Cardiac muscle cell (in vitro differentiated cells and primary cell): ENCODE data around the gene SLC25A29. TPM values are rescaled to one million over a fixed set of nuclear protein-coding genes. Genes with fewer than 3 reads are reported as not detected.
A peak's percentile ranks its signal among the peaks of the same experiment; 100 is the strongest.
"Not testable (repeated sequence)": the region's sequence is repeated elsewhere in the genome, so short reads cannot be mapped to it uniquely, and the experiment has no call there.

Experiments used
- DNase-seq, 2 donors: peaks; one replicate each; pipeline versions ENCODE4 v3.0.0 to v3.0.0-alpha.2; 2010 to 2017; ENCODE audit warnings: low read depth in 1 of 2, low spot score in 1 of 2
- H3K27ac ChIP-seq: fragments of 200-600 bp; sonication (generic); 2 replicates; pipeline ENCODE4 v1.5.1; 2016
- H3K27me3 ChIP-seq: fragments of 200-600 bp; sonication (generic); 2 replicates; pipeline ENCODE4 v1.6.0; 2016; ENCODE audit warnings: control low read depth
- H3K36me3 ChIP-seq: fragments of 200-600 bp; sonication (generic); 2 replicates; pipeline ENCODE4 v1.5.1; 2016; ENCODE audit warnings: control low read depth
- H3K4me1 ChIP-seq: fragments of 200-600 bp; sonication (generic); 2 replicates; pipeline ENCODE4 v1.8.1; 2017; ENCODE audit warnings: low read depth, mild to moderate bottlenecking, mixed run types
- H3K4me3 ChIP-seq: fragments of 200-600 bp; sonication (generic); 2 replicates; pipeline ENCODE4 v1.5.1; 2016; ENCODE audit warnings: mild to moderate bottlenecking
- H3K9me3 ChIP-seq: fragments of 200-600 bp; sonication (generic); 2 replicates; pipeline ENCODE4 v1.5.1; 2017; ENCODE audit warnings: low read depth, mild to moderate bottlenecking, control low read depth
- polyA plus RNA-seq: library from polyadenylated mRNA; unstranded; fragments of >200 nt; fragmentation: Nextera tagmentation; extraction: Ambion mirVana; gene quantifications from 2 replicates; pipeline ENCODE4 v1.2.1, GENCODE V29; 2016
- total RNA-seq: library from RNA; depleted of rRNA; stranded (reverse); fragments of >200 nt; gene quantifications from 2 replicates; pipeline ENCODE4 v1.2.3, GENCODE V29; 2016
- TF ChIP-seq, protein P1 (sequence below): IDR thresholded peaks from 2 replicates; pipeline ENCODE4 v1.5.1; 2012; ENCODE audit warnings: low read depth, mild to moderate bottlenecking, low read length

The SLC25A29 gene
- total and polyA plus RNA-seq, 2 experiments from 2014 or later: 49.4 to 125 TPM

DNA sequence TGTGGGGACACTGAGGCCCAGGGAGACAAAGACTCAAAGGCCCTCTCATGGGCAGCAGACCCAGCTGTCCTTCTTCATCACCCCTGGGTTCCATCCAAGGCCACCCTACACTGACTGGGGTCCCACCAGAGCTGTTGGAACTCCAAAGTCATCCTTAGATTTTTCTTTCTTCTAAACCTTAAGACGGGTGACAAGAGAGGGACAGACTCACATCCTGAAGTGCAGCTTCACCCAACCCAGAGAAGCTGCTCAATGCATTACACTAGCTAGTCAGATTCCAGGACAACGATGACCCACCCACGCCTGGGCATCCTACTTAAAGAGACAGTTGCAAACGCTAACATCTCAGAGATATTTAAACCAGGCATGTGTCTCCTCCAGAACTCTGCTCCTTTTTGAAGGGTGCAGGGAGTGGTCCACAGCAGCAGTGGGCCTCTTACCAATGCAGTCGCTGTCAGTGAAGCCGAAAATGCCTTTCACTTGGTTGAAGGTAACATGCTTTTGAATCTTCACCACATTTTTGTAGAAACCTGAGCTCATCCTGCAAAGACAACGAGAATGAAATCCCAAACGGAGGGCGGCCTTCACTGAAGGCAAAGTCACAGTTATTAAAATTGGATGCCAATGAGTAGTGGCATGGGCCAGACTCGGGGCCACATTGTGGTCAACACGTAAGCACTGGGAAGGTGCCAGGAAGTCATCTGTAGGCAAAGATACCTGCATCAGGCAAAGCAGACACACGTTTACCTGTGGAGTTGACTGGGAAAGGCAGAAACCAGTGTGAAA is 40.3 kb upstream of the SLC25A29 start:
- Histone ChIP-seq H3K27ac (no peak overlapping the region), H3K27me3 (no peaks in the 10 kb centered on the region), H3K36me3 (no peaks in the 10 kb centered on the region), H3K4me3 (no peak overlapping the region), H3K4me1 (no peaks in the 10 kb centered on the region), H3K9me3 (no peaks in the 10 kb centered on the region)
- TF ChIP-seq, protein P1, sequence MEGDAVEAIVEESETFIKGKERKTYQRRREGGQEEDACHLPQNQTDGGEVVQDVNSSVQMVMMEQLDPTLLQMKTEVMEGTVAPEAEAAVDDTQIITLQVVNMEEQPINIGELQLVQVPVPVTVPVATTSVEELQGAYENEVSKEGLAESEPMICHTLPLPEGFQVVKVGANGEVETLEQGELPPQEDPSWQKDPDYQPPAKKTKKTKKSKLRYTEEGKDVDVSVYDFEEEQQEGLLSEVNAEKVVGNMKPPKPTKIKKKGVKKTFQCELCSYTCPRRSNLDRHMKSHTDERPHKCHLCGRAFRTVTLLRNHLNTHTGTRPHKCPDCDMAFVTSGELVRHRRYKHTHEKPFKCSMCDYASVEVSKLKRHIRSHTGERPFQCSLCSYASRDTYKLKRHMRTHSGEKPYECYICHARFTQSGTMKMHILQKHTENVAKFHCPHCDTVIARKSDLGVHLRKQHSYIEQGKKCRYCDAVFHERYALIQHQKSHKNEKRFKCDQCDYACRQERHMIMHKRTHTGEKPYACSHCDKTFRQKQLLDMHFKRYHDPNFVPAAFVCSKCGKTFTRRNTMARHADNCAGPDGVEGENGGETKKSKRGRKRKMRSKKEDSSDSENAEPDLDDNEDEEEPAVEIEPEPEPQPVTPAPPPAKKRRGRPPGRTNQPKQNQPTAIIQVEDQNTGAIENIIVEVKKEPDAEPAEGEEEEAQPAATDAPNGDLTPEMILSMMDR: no peak
- DNase-seq: no peak

DNA sequence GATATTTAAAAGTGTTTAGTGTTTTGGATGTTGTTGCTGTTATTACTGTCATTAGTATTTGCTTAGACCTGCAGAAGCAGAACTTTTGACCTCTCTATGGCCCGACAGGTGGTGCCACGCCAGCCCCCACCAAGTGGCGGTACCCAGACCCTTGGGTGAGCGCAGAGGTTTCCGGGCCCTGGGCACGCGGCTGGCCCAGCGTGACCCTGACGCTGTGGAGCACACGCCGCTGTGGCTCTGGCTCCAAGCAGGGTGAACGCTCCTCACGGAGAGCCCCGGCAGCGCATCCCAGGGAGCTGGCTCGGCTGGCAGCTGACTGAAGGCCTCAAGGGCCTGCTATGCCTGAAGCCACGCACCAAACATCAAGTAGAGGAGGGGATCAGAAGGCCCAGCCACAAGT is 39.5 kb upstream of the SLC25A29 start:
- DNase-seq: no peak

DNA sequence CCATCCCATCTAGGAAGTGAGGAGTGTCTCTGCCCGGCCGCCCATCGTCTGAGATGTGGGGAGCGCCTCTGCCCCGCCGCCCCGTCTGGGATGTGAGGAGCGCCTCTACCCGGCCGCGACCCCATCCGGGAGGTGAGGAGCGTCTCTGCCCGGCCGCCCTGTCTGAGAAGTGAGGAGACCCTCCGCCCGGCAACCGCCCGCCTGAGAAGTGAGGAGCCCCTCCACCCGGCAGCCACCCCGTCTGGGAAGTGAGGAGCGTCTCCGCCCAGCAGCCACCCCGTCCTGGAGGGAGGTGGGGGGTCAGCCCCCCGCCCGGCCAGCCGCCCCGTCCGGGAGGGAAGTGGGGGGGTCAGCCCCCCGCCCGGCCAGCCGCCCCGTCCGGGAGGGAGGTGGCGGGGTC is 38.4 kb upstream of the SLC25A29 start:
- H3K27ac ChIP-seq, H3K4me3 ChIP-seq, DNase-seq, H3K4me1 ChIP-seq, H3K36me3 ChIP-seq, H3K27me3 ChIP-seq, H3K9me3 ChIP-seq: not testable (repeated sequence)

More for the DNA sequence above, 39.5 kb upstream of the SLC25A29 start:
- no peaks in the 10 kb centered on the region for H3K9me3 ChIP-seq
- TF ChIP-seq, protein P1: no peak
- no peak overlapping the region for H3K4me3 ChIP-seq
- H3K36me3 ChIP-seq: no peaks in the 10 kb centered on the region
- H3K4me1 ChIP-seq: no peaks in the 10 kb centered on the region
- no peaks in the 10 kb centered on the region for H3K27me3 ChIP-seq
- H3K27ac ChIP-seq: no peak overlapping the region

DNA sequence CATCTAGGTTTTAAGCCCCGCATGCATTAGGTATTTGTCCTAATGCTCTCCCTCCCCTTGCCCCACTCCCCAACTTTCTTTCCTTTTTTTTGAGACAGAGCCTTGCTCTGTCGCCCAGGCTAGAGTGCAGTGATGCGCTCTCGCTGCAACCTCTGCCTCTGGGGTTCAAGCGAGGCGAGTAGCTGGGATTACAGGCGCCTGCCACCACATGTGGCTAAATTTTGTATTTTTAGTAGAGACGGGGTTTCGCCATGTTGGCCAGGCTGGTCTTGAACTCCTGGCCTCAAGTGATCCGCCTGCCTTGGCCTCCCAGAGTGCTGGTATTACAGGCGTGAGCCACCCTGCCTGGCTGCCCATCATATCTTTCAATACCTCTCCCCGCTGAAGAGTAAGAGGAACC is 36.6 kb upstream of the SLC25A29 start:
- not testable (repeated sequence) for H3K27ac ChIP-seq, H3K4me3 ChIP-seq, H3K27me3 ChIP-seq, H3K36me3 ChIP-seq, H3K9me3 ChIP-seq, DNase-seq, H3K4me1 ChIP-seq

DNA sequence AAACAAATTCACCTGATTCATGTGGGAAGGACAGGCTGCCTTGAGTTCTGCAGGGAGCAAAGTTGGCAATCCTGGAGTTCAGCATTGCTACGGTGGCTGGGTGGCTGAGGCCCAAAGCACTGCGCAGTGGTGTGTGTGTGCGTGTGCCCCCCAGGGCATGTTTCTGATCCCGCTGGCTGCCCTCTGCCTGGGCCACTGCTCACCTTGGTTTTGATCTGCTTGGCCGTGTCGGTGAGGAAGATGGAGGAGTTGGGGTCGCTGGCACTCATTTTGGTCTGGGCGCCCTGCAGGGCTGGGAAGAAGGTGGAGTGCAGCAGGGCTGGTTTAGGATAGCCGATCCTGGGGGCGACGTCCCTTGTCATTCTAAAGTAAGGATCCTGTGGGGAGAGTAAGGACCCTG is 36.0 kb upstream of the SLC25A29 start:
- Histone ChIP-seq H3K27me3 (no peaks in the 10 kb centered on the region), H3K36me3 (no peaks in the 10 kb centered on the region), H3K4me3 (no peak overlapping the region), H3K4me1 (no peaks in the 10 kb centered on the region), H3K9me3 (no peaks in the 10 kb centered on the region), H3K27ac (no peak overlapping the region)
- no peak for DNase-seq
- TF ChIP-seq, protein P1: no peak

DNA sequence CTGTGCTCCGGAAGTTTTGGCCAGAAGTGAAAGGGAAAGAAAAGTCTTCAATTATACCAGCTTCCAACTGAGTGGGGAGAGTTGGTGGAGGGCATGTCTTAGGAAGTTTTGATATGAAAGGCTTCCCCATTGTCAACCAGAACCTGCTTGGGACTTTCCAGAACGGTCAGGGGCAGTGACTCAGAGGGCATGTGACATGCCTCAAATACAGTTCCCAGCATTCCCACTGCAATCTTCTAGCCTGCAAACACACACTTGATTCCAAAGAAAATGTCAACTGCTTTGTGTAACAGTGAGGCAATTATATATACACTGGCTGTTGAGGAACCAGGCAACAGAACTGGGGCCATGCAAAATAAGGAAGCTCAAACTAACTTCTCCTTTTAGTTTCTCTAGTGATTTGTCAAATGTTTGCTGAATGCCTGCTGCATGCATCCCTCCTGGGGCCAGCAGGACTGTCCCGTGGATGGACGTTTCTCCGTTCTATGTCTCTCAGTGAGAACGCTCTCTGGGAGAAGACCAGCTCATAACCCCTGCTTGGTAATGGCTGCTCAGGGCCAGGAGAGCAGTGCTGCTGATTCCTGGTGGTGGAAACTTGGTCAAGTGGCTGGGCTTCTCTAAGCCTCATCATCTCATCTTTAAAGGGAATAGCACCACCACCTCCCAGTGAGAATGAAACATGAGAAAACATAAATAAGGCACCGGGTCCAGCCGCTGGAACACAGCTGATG is 35.2 kb upstream of the SLC25A29 start:
- TF ChIP-seq, protein P1: no peak
- Histone ChIP-seq H3K36me3 (no peaks in the 10 kb centered on the region), H3K9me3 (no peaks in the 10 kb centered on the region), H3K27me3 (no peaks in the 10 kb centered on the region), H3K4me3 (no peak overlapping the region), H3K4me1 (no peaks in the 10 kb centered on the region), H3K27ac (no peak overlapping the region)
- peak in 1 of 2 donors; percentile 68 for DNase-seq
